Epidermal melanocyte (primary cell): ENCODE data around the gene PRRT3.
"Not testable (repeated sequence)": the region's sequence is repeated elsewhere in the genome, so short reads cannot be mapped to it uniquely, and the experiment has no call there.

Experiments used
- DNase-seq: peaks from one replicate; pipeline ENCODE4 v3.0.0; 2011; ENCODE audit warnings: low spot score; ENCODE audit not compliant: insufficient read length

The PRRT3 gene

GRCh38 chr3:9899289-9899791 lies 52.9 kb downstream of the PRRT3 start:
- DNase-seq: no peak

- DNase-seq: no peak
Measured at GRCh38 chr3:9898467-9899241, 53.6 kb downstream of the PRRT3 start.

- no peak for DNase-seq
Measured at GRCh38 chr3:9897408-9898372, 54.5 kb downstream of the PRRT3 start.

GRCh38 chr3:9896755-9897407 lies 55.3 kb downstream of the PRRT3 start:
- not testable (repeated sequence) for DNase-seq

- not testable (repeated sequence) for DNase-seq
Measured at GRCh38 chr3:9895715-9896114, 56.5 kb downstream of the PRRT3 start.
